ENCODE measurements around the gene NVL.

DNA sequence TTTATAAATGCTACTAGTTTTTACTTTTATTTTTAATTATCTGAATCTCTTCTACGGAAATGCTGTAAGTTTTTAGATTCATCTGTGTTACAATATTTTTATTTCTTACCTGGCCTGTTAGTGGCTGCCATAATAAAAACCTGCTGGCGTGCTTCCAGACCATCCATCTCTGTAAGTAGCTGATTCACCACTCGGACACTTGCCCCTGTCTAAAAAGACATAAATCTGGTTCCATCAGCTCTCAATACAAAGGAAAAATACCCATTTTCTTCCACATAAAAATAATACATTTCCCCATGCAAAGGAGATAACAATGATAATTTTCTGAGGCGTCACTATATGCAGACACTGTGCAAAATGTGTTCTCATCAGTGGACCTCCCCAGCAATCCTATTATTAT is 62.0 kb downstream of the NVL start:
- TF ChIP-seq MYC (IDR thresholded peaks at IDR 0.05; ENCODE audit: low read depth, low read length): no peak
- TF ChIP-seq POLR2AphosphoS5 (IDR thresholded peaks at IDR 0.05; ENCODE audit: insufficient read depth, low read depth, low read length): no peak
- no peak for TF ChIP-seq POLR2A (IDR thresholded peaks at IDR 0.05; ENCODE audit: low read depth, low read length)
- TF ChIP-seq CTCF (IDR thresholded peaks at IDR 0.05; ENCODE audit: extremely low read depth in 1 of 2, insufficient read depth in 1 of 2, low read depth in 1 of 2, low read length in 2 of 2): no peak

All from endothelial cell of umbilical vein (primary cell).